Peyer's patch (tissue), 4 donors: Measurements from ENCODE around the gene SCLT1.

Experiments used
- POLR2A ChIP-seq, 2 donors: fragments of 450-650 bp; IDR thresholded peaks; one replicate each; pipeline ENCODE4 v1.5.1; 2017; ENCODE audit warnings: antibody characterized with exemption in 2 of 2, mild to moderate bottlenecking in 2 of 2, moderate library complexity in 2 of 2
- TF ChIP-seq, protein P1 (sequence below), 6 experiments: fragments of 450-650 bp in 4 of 6; fragments of 200-600 bp in 2 of 6; sonication (generic) in 1 of 6; IDR thresholded peaks; one replicate each; pipeline ENCODE4 v1.5.1; 2017 to 2019; ENCODE audit warnings: antibody characterized with exemption in 6 of 6, mild to moderate bottlenecking in 3 of 6, moderate library complexity in 1 of 6

DNA sequence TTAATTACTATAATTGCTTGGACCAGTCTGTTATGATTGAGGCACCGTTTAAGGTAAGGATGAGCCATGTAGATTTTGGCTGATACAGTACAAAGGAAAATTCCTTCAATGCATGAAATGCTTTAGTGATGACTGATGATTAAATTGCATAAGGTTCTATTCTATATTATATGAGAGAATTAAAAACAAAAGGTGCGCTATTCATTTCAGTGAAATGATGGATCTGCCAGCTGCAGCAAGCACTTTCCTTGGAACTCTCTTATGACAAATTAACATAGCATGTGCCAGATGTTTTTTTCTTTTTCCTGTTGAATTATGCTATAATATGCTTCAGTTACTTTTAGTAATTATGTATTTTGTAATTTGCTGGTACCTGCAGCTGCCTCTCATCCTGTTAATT is 185.4 kb downstream of the SCLT1 start:
- TF ChIP-seq, protein P1, sequence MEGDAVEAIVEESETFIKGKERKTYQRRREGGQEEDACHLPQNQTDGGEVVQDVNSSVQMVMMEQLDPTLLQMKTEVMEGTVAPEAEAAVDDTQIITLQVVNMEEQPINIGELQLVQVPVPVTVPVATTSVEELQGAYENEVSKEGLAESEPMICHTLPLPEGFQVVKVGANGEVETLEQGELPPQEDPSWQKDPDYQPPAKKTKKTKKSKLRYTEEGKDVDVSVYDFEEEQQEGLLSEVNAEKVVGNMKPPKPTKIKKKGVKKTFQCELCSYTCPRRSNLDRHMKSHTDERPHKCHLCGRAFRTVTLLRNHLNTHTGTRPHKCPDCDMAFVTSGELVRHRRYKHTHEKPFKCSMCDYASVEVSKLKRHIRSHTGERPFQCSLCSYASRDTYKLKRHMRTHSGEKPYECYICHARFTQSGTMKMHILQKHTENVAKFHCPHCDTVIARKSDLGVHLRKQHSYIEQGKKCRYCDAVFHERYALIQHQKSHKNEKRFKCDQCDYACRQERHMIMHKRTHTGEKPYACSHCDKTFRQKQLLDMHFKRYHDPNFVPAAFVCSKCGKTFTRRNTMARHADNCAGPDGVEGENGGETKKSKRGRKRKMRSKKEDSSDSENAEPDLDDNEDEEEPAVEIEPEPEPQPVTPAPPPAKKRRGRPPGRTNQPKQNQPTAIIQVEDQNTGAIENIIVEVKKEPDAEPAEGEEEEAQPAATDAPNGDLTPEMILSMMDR (IDR thresholded peaks at IDR 0.05), result no peak
- no peak for TF ChIP-seq POLR2A (IDR thresholded peaks at IDR 0.05)
